Sigmoid colon (tissue), 4 donors: ENCODE data around the gene CYP2W1.

ENCODE experiments used
- CTCF ChIP-seq, 4 experiments: fragments of 450-650 bp in 3 of 4; fragments of 200-600 bp in 1 of 4; IDR thresholded peaks; one replicate each; pipeline ENCODE4 v1.5.1; 2016 to 2019; ENCODE audit warnings: antibody characterized with exemption in 4 of 4, mild to moderate bottlenecking in 3 of 4, moderate library complexity in 2 of 4
- EP300 ChIP-seq, 4 donors: sonication (generic); formaldehyde crosslinking; IDR thresholded peaks; one replicate each; pipeline ENCODE4 v1.6.1; 2017; ENCODE audit warnings: antibody characterized with exemption in 4 of 4
- POLR2A ChIP-seq, 2 donors: fragments of 450-650 bp; IDR thresholded peaks; one replicate each; pipeline ENCODE4 v1.6.1; 2016; ENCODE audit warnings: antibody characterized with exemption in 2 of 2, mild to moderate bottlenecking in 2 of 2, moderate library complexity in 2 of 2

- TF ChIP-seq CTCF (IDR thresholded peaks at IDR 0.05) (no peak), POLR2A (IDR thresholded peaks at IDR 0.05) (no peak), EP300 (IDR thresholded peaks at IDR 0.05) (no peak)
These were observed 7.1 kb upstream of the CYP2W1 start for GRCh38 chr7:975702-976473.
